KG1 (cell line): Measurements from ENCODE around the gene CD4.
"Not testable (repeated sequence)": the region's sequence is repeated elsewhere in the genome, so short reads cannot be mapped to it uniquely, and the experiment has no call there.

Source experiments
- DNase-seq: peaks from one replicate; lab custom pipeline; 2025; lab: John Stamatoyannopoulos, UW

Gene CD4

DNA sequence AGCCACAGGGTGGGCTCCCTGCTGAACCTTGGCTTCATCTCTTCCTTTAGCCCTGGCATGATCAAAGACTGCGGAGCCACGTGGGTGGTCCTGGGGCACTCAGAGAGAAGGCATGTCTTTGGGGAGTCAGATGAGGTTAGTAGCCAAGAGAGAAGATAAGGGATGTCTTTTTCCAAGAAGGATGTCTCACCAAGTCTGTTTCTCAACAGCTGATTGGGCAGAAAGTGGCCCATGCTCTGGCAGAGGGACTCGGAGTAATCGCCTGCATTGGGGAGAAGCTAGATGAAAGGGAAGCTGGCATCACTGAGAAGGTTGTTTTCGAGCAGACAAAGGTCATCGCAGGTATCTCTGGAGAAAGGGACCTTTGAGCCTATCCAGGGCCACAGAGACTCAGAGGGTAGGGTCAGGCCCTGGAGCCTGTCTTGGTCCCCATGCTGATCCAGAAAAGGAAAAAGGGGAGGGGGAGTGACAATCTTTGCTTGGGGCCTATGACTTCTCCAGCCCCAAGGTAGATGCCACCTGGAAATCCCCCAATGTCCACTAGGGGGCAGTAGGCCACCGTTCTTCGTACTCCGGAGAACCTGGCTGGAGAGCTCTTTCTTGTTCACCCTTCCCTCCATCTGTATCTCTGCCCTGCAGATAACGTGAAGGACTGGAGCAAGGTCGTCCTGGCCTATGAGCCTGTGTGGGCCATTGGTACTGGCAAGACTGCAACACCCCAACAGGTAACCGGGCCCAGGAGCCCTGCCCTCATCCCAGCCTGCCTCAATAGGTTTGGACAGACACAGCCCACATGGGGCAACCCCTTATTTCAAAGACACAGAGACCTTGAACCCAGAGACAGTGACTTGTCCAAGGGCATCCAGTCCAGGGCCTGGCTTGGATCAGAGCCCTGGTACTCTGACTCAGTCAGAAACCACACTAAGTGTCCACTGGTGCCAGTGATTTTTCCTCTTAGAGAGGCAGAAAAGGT, 80.0 kb downstream of the CD4 start:
- peak; percentile 45 for DNase-seq

DNA sequence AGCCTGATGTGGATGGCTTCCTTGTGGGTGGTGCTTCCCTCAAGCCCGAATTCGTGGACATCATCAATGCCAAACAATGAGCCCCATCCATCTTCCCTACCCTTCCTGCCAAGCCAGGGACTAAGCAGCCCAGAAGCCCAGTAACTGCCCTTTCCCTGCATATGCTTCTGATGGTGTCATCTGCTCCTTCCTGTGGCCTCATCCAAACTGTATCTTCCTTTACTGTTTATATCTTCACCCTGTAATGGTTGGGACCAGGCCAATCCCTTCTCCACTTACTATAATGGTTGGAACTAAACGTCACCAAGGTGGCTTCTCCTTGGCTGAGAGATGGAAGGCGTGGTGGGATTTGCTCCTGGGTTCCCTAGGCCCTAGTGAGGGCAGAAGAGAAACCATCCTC, 81.0 kb downstream of the CD4 start:
- DNase-seq = not testable (repeated sequence)
